Stimulated activated CD8-positive, alpha-beta memory T cell treated with anti-CD3 and anti-CD28 coated beads, Interleukin-15, amount 100 ng/mL, for 48 hours (primary cell): ENCODE results near the gene TTC34.
"Not testable (repeated sequence)": the region's sequence is repeated elsewhere in the genome, so short reads cannot be mapped to it uniquely, and the experiment has no call there.

Source experiments
- DNase-seq, 2 donors: peaks; one replicate each; pipeline ENCODE4 v3.0.0-alpha.2; 2020; ENCODE audit warnings: low read depth in 2 of 2

The TTC34 gene

GRCh38 chr1:2684000-2684399 is 117.5 kb downstream of the TTC34 start:
- DNase-seq = not testable (repeated sequence)

- not testable (repeated sequence) for DNase-seq
These were observed 118.2 kb downstream of the TTC34 start for GRCh38 chr1:2683321-2683741.

GRCh38 chr1:2682879-2683278 is 118.6 kb downstream of the TTC34 start:
- DNase-seq = not testable (repeated sequence)

- DNase-seq = not testable (repeated sequence)
These were observed 124.8 kb downstream of the TTC34 start for GRCh38 chr1:2676726-2677125.

GRCh38 chr1:2671656-2672055 is 129.8 kb downstream of the TTC34 start:
- DNase-seq = not testable (repeated sequence)

DNA sequence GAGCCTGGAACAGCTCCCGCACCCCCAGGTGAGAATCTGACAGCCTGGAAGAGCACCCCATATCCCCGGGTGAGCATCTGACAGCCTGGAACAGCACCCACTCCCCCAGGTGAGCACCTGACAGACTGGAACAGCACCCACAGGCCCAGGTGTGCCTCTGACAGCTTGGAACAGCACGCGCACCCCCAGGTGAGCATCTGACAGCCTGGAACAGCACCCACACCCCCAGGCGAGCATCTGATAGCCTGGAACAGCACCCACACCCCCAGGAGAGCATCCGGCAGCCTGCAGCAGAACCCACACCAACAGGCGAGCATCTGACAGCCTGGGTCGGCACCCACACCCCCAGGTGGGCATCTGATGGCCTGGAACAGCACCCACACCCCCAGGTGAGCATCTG is 141.7 kb downstream of the TTC34 start:
- not testable (repeated sequence) for DNase-seq

GRCh38 chr1:2657909-2658308 is 143.6 kb downstream of the TTC34 start:
- not testable (repeated sequence) for DNase-seq

DNA sequence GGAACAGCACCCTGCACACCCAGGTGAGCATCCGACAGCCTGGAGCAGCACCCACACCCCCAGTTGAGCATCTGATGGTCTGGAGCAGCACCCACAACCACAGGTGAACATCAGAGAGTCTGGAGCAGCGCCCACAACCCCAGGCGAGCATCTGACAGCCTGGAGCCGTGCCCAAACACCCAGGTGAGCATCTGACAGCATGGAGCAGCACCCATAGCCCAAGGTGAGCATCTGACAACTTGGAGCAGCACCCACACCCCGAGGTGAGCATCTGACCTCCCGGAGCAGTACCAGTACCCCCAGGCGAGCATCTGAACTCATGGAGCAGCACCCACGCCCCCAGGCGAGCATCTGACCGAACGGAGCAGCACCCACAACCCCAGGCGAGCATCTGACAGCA is 144.4 kb downstream of the TTC34 start:
- DNase-seq = not testable (repeated sequence)

- not testable (repeated sequence) for DNase-seq
These were observed 145.7 kb downstream of the TTC34 start for GRCh38 chr1:2655598-2656434.

DNA sequence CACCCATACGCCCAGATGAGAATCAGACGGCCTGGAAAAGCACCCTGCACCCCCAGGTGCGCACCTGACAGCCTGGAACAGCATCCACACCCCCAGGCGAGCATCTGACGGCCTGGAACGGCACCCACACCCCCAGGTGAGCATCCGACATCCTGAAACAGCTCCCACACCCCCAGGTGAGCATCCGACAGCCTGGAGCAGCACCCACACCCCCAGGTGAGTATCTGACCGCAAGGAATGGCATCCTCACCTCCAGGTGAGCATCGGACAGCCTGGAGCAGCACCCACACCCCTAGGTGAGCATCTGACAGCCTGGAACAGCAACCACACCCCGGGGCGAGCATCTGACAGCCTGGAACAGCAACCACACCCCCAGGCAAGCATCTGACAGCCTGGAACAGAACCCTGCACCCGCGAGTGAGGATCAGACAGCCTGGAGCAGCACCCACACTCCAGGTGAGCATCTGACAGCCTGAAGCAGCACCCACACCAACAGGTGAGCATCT is 147.0 kb downstream of the TTC34 start:
- DNase-seq = not testable (repeated sequence)

DNA sequence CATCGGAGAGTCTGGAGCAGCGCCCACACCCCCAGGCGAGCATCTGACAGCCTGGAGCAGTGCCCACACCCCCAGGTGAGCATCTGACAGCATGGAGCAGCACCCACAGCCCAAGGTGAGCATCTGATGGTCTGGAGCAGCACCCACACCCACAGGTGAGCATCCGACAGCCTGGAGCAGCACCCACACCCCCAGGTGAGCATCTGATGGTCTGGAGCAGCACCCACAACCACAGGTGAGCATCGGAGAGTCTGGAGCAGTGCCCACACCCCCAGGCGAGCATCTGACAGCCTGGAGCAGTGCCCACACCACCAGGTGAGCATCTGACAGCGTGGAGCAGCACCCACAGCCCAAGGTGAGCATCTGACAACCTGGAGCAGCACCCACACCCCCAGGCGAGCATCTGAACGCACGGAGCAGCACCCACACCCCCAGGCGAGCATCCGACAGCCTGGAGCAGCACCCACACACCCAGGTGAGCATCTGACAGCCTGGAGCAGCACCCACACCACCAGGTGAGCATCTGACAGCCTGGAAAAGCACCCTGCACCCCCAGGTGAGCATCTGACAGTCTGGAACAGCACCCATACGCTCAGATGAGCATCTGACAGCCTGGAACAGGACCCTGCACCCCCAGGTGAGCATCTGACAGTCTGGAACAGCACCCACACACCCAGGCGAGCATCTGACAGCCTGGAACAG is 147.6 kb downstream of the TTC34 start:
- DNase-seq = not testable (repeated sequence)

DNA sequence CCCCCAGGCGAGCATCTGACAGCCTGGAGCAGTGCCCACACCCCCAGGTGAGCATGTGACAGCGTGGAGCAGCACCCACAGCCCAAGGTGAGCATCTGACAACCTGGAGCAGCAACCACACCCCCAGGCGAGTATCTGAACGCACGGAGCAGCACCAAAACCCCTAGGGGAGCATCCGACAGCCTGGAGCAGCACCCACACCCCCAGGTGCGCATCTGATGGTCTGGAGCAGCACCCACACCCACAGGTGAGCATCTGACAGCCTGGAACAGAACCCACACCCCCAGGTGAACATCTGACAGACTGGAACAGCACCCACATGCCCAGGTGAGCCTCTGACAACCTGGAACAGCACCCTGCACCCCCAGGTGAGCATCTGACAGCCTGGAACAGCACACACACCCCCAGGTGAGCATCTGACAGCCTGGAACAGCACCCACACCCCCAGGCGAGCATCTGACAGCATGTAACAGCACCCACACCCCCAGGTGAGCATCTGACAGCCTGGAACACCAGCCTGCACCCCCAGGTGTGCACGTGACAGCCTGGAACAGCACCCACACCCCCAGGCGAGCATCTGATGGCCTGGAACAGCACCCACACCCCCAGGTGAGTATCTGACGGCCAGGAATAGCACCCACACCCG is 148.4 kb downstream of the TTC34 start:
- not testable (repeated sequence) for DNase-seq

DNA sequence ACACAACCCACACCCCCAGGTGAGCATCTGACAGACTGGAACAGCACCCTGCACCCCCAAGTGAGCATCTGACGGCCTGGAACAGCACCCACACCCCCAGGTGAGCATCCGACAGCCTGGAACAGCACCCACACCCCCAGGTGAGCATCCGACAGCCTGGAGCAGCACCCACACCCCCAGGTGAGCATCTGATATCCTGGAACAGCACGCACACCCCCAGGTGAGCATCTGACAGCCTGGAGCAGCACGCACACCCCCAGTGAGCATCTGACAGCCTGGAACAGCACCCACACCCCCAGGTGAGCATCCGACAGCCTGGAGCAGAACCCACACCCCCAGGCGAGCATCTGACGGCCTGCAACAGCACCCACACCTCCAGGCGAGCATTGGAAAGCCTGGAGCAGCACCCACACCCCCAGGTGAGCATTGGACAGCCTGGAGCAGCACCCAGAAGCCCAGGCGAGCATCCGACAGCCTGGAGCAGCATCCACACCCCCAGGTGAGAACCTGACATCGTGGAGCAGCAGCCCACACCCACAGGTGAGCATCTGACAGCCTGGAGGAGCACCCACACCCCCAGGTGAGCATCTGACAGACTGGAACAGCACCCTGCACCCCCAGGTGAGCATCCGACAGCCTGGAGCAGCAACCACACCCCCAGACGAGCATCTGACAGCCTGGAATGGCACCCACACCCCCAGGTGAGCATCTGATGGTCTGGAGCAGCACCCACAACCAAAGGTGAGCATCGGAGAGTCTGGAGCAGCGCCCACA is 149.2 kb downstream of the TTC34 start:
- not testable (repeated sequence) for DNase-seq

- DNase-seq = no peak
These were observed 150.4 kb downstream of the TTC34 start for GRCh38 chr1:2650967-2651645.

DNA sequence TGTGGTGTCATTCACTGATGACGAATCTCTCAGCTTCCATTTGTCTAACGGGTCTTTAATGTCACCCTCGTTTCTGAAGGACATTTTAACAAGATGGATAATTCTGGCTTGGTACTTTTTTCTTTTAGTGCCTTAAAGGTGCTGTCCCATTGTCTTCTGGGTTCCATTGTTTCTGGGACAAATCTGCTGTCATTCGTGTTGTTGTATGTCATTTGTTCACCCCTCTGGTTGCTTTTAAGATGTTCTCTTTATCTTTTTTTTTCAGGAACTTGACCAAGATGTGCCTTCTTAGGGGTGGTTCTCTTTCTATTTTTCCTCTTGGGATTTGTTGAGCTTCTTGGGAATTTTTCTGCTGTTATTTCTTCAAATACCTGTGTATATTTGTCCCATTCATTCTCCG is 154.7 kb downstream of the TTC34 start:
- DNase-seq = no peak

DNA sequence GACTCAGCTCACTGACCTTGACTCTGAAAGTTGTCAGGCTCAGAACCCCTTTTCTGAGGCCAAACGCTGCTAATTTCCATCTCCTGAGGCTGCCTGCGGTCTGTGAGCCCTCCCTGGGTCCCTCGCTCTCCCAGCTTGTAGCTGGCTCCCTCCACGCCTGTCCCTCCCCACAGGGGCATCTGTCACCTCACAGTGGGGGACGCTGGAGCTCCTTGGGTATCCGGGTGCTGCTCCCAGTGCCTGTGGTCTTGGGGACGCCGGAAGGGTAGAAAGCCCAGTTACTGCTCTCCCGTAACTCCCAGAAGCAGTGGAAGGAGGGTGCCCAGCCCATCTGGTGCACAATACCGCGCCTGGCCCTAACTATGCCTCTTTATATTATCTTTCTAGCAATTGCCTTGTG is 155.7 kb downstream of the TTC34 start:
- DNase-seq = no peak

DNA sequence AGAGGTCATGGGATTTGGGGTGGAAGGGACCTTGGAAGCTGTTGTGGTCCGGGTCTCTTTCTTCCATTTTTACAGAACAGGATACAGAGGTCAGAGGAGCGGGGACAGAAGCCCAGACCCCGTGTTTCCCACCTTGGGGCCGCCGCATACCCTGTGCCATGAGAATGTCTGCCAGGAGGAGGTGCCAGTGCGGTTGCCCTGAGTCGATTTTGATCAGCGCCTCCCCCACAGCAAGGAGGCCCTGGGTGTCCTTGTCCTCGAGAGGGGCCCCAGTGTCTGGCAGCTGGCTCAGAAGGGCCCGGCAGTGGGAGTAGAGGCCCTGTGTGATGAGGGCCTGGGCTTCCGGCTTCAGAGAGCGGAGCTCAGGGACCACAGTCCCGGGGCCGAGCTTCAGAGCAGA is 156.3 kb downstream of the TTC34 start:
- no peak for DNase-seq

DNA sequence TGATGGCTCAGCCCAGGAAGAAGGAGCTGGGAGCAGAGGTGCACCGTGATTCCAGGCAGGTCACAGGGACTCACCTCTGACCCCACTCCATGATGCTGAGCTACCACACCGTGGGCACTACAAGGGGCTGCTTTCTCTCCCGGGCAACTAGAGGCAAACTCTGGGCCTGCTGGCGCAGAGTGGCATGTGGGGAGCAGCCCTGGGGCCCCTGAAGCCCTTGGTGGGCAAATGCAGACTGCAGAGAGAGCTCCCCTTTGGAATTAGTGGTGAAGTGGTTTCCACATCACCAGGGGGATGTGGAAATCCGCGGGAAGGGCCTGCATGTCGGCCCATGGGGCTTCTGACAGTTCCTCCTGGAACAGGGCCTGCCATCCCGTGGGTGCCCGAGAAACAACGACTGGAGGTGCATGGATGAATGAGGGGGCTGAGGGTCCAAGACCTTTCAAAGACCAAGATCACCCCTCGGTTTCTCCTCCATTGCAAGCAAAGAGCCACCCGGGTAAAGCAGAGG is 156.8 kb downstream of the TTC34 start:
- DNase-seq = no peak

DNA sequence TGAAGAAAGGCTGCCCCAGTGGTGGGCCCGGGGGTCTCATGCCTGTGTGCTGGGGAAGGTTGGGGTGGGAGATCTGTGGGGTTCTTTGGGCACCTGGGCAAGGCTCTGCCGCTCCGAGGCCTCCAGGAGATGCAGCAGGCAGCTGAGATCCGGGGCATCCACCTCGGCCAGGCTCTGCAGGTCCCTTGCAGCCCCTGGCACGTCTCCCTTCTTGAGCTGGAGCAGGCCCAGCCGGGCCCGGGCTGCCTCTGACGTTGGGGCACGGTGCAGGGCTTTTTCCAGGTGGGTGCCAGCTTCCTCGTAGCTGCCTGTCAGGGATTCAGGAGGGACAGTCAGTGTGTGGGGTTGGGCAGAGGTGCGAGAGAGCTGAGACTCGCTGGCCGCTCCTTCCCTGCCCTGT is 157.3 kb downstream of the TTC34 start:
- no peak for DNase-seq

DNA sequence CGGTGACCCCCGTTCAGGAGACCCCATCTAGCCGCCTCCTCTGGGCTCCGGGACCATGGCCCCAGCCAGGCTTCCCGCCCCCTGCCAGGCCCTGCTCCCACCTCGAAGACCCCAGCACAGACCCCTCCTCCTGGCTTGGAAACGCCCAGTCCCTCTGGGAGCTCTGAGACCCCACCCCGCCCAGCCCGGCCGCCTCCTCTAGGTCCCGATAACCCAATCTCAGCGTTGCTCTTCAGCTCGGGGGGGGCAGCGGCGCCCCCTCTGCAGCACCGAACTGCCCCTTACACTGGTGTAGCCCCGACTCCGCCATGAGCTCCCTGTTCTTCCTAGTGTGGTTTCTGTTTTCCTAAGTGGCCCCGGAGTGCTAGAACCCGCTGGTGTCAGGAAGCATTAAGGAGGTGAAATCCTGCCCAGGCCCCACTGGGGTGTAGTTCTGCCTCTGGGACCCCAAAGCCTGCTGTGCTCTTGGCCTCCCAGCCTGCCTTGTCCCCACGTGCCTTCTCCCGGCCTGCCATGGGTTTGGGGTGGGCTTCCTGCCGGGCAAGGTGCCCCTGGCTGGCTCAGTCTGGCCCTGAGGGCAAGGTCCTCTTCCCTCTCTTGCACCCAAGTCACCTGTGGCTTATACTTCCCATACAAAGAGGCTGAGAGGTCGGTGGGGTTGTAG is 157.9 kb downstream of the TTC34 start:
- no peak for DNase-seq
